BJ (cell line): ENCODE measurements around the gene GBF1. TPM values are rescaled to one million over a fixed set of nuclear protein-coding genes. Genes with fewer than 3 reads are reported as not detected.

Source experiments
- CTCF ChIA-PET: fragments of 350-600 bp; formaldehyde crosslinking; extraction: SDS; loops from one replicate; lab custom pipeline; 2021; ENCODE audit warnings: antibody characterized with exemption, inconsistent platforms; lab: Yijun Ruan, JAX
- POLR2A ChIA-PET: fragments of 300-600 bp; sonication (Branson Sonifier 250); formaldehyde crosslinking; extraction: SDS; loops from one replicate; lab custom pipeline; 2021; ENCODE audit warnings: antibody characterized with exemption; lab: Charles Lee
- DNase-seq: peaks from one replicate; pipeline ENCODE4 v3.0.0-alpha.2; 2011; ENCODE audit warnings: low read depth
- H3K27me3 ChIP-seq: 2 replicates; pipeline ENCODE4 v1.6.0; 2011; ENCODE audit warnings: low read length; ENCODE audit not compliant: control insufficient read depth, insufficient read depth
- H3K36me3 ChIP-seq: 2 replicates; pipeline ENCODE4 v1.5.1; 2011; ENCODE audit warnings: low read length; ENCODE audit not compliant: control insufficient read depth, insufficient read depth
- H3K4me3 ChIP-seq: 2 replicates; pipeline ENCODE4 v1.5.1; 2011; ENCODE audit warnings: low read depth, mild to moderate bottlenecking, control low read depth, low read length
- polyA plus RNA-seq: library from polyadenylated mRNA; depleted of rRNA; stranded (reverse); fragments of >200 nt; gene quantifications from 2 replicates; pipeline ENCODE4 v1.2.3, GENCODE V29; 2011
- TF ChIP-seq, protein P1 (sequence below): IDR thresholded peaks from 2 replicates; pipeline ENCODE4 v1.5.1; 2011; ENCODE audit warnings: low read depth, mild to moderate bottlenecking, control low read depth, inconsistent platforms, low read length, moderate library complexity; ENCODE audit not compliant: insufficient read depth

Gene GBF1
- polyA plus RNA-seq, 1 experiment, result 28.4 TPM

- H3K27me3 ChIP-seq, result peaks cover 4% of the 10 kb centered on the region
- POLR2A ChIA-PET, result interaction anchor here (1.3 to 3.1 kb wide), 2 partner anchors 12 to 190 kb away, joined by 3 to 7 read pairs; partner anchors contain the start of gene CUEDC2
- TF ChIP-seq, protein P1, sequence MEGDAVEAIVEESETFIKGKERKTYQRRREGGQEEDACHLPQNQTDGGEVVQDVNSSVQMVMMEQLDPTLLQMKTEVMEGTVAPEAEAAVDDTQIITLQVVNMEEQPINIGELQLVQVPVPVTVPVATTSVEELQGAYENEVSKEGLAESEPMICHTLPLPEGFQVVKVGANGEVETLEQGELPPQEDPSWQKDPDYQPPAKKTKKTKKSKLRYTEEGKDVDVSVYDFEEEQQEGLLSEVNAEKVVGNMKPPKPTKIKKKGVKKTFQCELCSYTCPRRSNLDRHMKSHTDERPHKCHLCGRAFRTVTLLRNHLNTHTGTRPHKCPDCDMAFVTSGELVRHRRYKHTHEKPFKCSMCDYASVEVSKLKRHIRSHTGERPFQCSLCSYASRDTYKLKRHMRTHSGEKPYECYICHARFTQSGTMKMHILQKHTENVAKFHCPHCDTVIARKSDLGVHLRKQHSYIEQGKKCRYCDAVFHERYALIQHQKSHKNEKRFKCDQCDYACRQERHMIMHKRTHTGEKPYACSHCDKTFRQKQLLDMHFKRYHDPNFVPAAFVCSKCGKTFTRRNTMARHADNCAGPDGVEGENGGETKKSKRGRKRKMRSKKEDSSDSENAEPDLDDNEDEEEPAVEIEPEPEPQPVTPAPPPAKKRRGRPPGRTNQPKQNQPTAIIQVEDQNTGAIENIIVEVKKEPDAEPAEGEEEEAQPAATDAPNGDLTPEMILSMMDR, result no peak
- DNase-seq, result peak; percentile 68
- CTCF ChIA-PET, result interaction anchor here (0.8 to 7.0 kb wide), 13 partner anchors 10 to 251 kb away, joined by 3 to 60 read pairs (median 21); partner anchors contain the start of genes C10orf95 and CUEDC2
- peak within 1 kb of the TSS; percentile 82 for H3K4me3 ChIP-seq
- peaks cover 8% of the 10 kb centered on the region for H3K36me3 ChIP-seq
Observed at GRCh38 chr10:102420714-102421506, 175.6 kb downstream of the GBF1 start, which contains the start of gene FBXL15. FBXL15 (plus strand) TSS chr10:102420836; CDS start chr10:102421130, 294 bp downstream.

- TF ChIP-seq, protein P1, result no peak
- peaks cover 4% of the 10 kb centered on the region for H3K27me3 ChIP-seq
- no peak for DNase-seq
- ChIA-PET POLR2A (interaction anchor here (0.5 to 3.1 kb wide), 3 partner anchors 11 to 191 kb away, joined by 3 to 7 read pairs (median 3); partner anchors contain the start of genes CUEDC2 and NFKB2), CTCF (interaction anchor here (0.8 to 7.0 kb wide), 15 partner anchors 11 to 251 kb away, joined by 3 to 60 read pairs (median 20); partner anchors contain the start of genes C10orf95 and CUEDC2)
- peak overlapping the region; percentile 82 for H3K4me3 ChIP-seq
- peaks cover 8% of the 10 kb centered on the region for H3K36me3 ChIP-seq
Observed at GRCh38 chr10:102421507-102421756, 176.1 kb downstream of the GBF1 start.

GRCh38 chr10:102421757-102422512 is 176.6 kb downstream of the GBF1 start:
- Histone ChIP-seq H3K36me3 (peaks cover 8% of the 10 kb centered on the region), H3K4me3 (peak overlapping the region; percentile 82), H3K27me3 (peaks cover 4% of the 10 kb centered on the region)
- TF ChIP-seq, protein P1, result no peak
- CTCF ChIA-PET, result interaction anchor here (0.8 to 7.0 kb wide), 21 partner anchors 11 to 264 kb away, joined by 3 to 60 read pairs (median 12); partner anchors contain the start of genes CUEDC2 and ELOVL3
- no peak for DNase-seq
- POLR2A ChIA-PET, result interaction anchor here (0.5 to 3.1 kb wide), 2 partner anchors 10 to 26 kb away, joined by 3 to 7 read pairs; partner anchors contain the start of genes CUEDC2 and NFKB2

GRCh38 chr10:102422545-102423129 is 177.3 kb downstream of the GBF1 start:
- DNase-seq, result no peak
- TF ChIP-seq, protein P1, result peak; percentile 94

More at GRCh38 chr10:102422545-102423129, 177.3 kb downstream of the GBF1 start:
- peaks cover 4% of the 10 kb centered on the region for H3K27me3 ChIP-seq
- peaks cover 8% of the 10 kb centered on the region for H3K36me3 ChIP-seq
- ChIA-PET CTCF (interaction anchor here (0.6 to 7.0 kb wide), 27 partner anchors 10 to 290 kb away, joined by 3 to 60 read pairs (median 5); partner anchors contain the start of genes C10orf95, CUEDC2, ELOVL3 and PPRC1), POLR2A (no interaction called here)
- peak overlapping the region; percentile 82 for H3K4me3 ChIP-seq
